Memory B cell (primary cell): ENCODE data around the gene YTHDC2.

Experiments used
- ATAC-seq: fragments of 150-1000 bp; cut with Tn5 transposase; 2 replicates; pipeline ENCODE4 v1.10.0; 2021; ENCODE audit warnings: low read depth, mild to moderate bottlenecking, moderate library complexity
- DNase-seq, 2 donors: peaks; one replicate each; pipeline ENCODE4 v3.0.0; 2022; ENCODE audit warnings: low spot score in 2 of 2
- H3K27ac Mint-ChIP-seq: one replicate; pipeline ENCODE4 v1.8.0; 2022; ENCODE audit warnings: mild to moderate bottlenecking, moderate library complexity, mixed read lengths
- H3K27me3 Mint-ChIP-seq: one replicate; pipeline ENCODE4 v1.8.0; 2022; ENCODE audit warnings: mixed read lengths
- H3K36me3 Mint-ChIP-seq: one replicate; pipeline ENCODE4 v1.8.0; 2022; ENCODE audit warnings: mild to moderate bottlenecking, mixed read lengths
- H3K4me1 Mint-ChIP-seq: one replicate; pipeline ENCODE4 v1.8.0; 2022; ENCODE audit warnings: mixed read lengths
- H3K4me3 Mint-ChIP-seq: one replicate; pipeline ENCODE4 v1.8.0; 2022; ENCODE audit warnings: mild to moderate bottlenecking, moderate library complexity, mixed read lengths
- H3K9me3 Mint-ChIP-seq: one replicate; pipeline ENCODE4 v1.8.0; 2022; ENCODE audit warnings: mixed read lengths

Gene YTHDC2

DNA sequence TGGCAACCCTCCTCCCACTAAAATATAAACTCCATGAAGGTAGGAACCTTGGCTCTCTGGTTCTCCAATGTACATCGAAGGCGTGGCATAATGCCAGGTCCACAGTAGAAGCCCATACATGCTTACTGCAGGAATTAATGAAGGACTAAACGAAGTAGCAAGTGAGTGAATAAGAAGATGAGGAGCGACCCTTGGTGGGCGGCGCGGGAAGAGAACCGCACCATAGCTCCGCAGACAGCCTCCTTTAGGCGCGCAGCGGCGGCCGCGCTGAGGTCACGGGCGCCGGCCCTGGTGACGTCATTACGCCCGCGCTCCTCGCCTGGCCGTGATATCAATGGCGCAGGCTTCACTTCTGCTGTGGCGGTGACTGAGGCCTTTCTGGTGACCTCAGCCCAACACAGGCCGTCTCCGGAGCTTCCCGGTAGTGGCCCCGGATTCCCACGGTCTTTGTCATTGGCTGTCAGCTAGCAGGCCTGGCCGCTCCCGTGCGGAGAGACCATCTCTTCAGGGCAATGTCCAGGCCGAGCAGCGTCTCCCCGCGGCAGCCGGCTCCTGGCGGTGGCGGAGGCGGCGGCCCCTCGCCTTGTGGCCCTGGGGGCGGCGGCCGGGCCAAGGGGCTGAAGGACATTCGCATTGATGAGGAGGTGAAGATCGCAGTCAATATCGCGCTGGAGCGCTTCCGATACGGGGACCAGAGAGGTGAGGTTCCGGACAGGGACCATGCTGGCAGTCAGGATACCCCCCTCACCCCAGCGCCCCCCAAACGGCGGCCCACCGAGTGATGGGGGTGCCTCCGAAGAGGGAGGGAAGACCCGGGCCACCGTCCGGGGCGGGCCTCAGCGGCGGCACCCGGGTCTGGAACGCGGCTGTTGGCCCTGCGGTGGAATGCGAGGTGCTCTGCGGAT lies at the start of gene YTHDC2:
Gene YTHDC2, plus strand, starts transcription at position 311 of the 905 bp plus-strand sequence. Its CDS starts 202 bp downstream, at position 513.
- peak; percentile 95 for ATAC-seq
- peaks cover 7% of the 10 kb centered on the region for H3K36me3 Mint-ChIP-seq

GRCh38 chr5:113474100-113474728 lies 39.3 kb upstream of the YTHDC2 start:
- H3K27me3 Mint-ChIP-seq: peaks cover 16% of the 10 kb centered on the region
- no peaks in the 10 kb centered on the region for H3K36me3 Mint-ChIP-seq
- no peak for ATAC-seq
- no peak overlapping the region for H3K4me3 Mint-ChIP-seq
- no peak overlapping the region for H3K27ac Mint-ChIP-seq
- no peak for DNase-seq
- H3K4me1 Mint-ChIP-seq: no peaks in the 10 kb centered on the region
- H3K9me3 Mint-ChIP-seq: peaks cover 5% of the 10 kb centered on the region

More for the DNA sequence above, at the start of gene YTHDC2:
- H3K4me3 Mint-ChIP-seq: peak within 1 kb of the TSS; percentile 93
- DNase-seq: peak; percentile 83 to 91
- H3K4me1 Mint-ChIP-seq: peaks cover 23% of the 10 kb centered on the region
- peak within 1 kb of the TSS; percentile 95 for H3K27ac Mint-ChIP-seq
- peaks cover 4% of the 10 kb centered on the region for H3K27me3 Mint-ChIP-seq
- H3K9me3 Mint-ChIP-seq: no peaks in the 10 kb centered on the region

DNA sequence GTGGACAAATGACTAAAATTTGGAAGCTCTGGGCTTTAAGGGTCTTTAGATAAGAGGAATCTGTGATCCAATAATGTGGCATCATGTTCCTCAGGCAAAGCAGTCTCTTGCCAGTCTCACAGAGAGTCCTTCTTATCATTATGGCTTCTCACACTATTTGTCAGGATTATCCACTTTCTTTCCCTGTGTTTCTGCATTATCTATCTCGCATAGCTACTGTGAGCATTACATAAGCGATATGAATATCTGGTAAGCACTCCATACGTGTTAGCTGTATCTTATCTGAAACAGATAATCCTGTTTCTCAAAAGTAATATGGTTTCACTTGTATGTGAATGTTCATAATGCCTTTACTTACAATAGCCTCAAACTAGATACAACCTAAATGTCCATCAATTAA lies 34.8 kb upstream of the YTHDC2 start:
- no peak overlapping the region for H3K4me3 Mint-ChIP-seq
- H3K27me3 Mint-ChIP-seq: peaks cover 14% of the 10 kb centered on the region
- no peaks in the 10 kb centered on the region for H3K9me3 Mint-ChIP-seq
- DNase-seq (no peak), ATAC-seq (no peak)
- no peaks in the 10 kb centered on the region for H3K36me3 Mint-ChIP-seq
- H3K27ac Mint-ChIP-seq: no peak overlapping the region
- H3K4me1 Mint-ChIP-seq: no peaks in the 10 kb centered on the region

- H3K27ac Mint-ChIP-seq: no peak overlapping the region
- no peak for DNase-seq
- ATAC-seq: no peak
- H3K27me3 Mint-ChIP-seq: peaks cover 16% of the 10 kb centered on the region
- no peak overlapping the region for H3K4me3 Mint-ChIP-seq
- H3K4me1 Mint-ChIP-seq: no peaks in the 10 kb centered on the region
- H3K9me3 Mint-ChIP-seq: no peaks in the 10 kb centered on the region
- no peaks in the 10 kb centered on the region for H3K36me3 Mint-ChIP-seq
Observed at GRCh38 chr5:113480243-113480642, 33.3 kb upstream of the YTHDC2 start.

DNA sequence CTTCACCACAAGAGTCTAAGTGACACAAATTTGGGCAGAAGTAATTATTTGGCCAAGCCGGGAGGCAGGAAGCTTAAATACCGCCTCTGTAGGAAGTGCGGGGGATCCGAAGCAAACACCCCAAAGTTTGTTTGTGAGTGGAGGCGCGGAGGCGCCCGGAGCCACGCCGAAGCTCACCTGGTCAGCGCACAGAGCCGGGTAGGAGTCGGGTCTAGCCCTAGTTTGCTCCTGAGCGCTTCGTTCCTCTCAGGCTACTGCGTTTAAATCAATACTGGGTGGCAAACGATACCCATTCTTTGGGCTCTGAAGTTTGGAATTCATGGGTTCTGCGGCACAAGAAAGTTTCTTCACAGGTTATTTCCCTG lies 26.1 kb upstream of the YTHDC2 start:
- no peak for DNase-seq
- Mint-ChIP-seq H3K4me3 (peak overlapping the region; percentile 76), H3K27ac (no peak overlapping the region), H3K36me3 (peaks cover 10% of the 10 kb centered on the region), H3K9me3 (peaks cover 14% of the 10 kb centered on the region), H3K27me3 (peaks cover 33% of the 10 kb centered on the region), H3K4me1 (peaks cover 4% of the 10 kb centered on the region)
- peak; percentile 17 for ATAC-seq

DNA sequence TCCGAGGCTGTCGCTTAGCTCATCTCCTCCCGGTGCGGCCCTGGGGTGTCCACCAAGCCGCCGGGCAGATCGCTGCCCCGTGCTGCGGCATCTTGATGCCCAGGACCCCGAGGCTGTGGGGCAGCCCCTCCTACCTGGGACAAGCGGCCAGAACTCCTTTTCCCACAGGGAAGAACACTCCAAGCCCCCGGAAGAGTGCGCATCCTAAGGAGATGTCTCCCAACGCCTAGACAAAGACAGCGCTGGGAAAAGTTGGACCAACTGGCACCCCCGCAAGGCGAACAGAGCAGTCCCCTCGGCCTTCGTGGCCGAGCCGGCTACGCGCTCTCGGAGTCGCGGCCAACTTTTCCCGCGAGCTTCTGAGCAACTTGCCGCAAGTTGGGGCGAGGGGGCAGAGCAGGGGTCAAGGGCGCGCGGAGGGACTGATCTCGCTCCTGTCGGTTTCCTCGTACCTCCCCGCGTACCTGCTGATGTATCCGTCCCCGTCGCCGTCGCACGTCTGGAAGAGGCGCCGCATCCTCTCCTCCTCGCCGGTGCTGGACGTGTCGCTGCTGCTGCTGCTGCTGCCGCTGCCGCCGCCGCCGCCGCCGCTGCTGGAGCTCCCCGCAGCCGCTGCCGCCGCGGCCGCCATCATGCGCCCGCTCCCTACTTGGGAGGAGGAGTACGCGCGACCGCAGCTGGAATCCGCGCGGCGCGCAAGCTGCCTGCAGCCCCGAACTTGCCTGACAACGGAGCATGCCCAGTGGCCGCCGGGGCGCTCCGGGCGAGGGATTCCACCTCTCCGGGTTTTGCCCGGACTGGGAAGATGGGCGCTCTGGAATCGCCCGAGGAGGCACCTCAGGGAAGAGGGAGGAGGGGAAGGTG lies 25.5 kb upstream of the YTHDC2 start, which contains the start of gene MCC:
Gene MCC, minus strand, starts transcription at position 673 of the 864 bp plus-strand sequence.
- H3K4me3 Mint-ChIP-seq: peak within 1 kb of the TSS; percentile 76
- H3K27ac Mint-ChIP-seq: no peak within 1 kb of the TSS
- peaks cover 10% of the 10 kb centered on the region for H3K36me3 Mint-ChIP-seq
- ATAC-seq (peak; percentile 56), DNase-seq (peak in 1 of 2 donors; percentile 21)
- H3K9me3 Mint-ChIP-seq: peaks cover 14% of the 10 kb centered on the region
- H3K27me3 Mint-ChIP-seq: peaks cover 33% of the 10 kb centered on the region
- peaks cover 4% of the 10 kb centered on the region for H3K4me1 Mint-ChIP-seq

DNA sequence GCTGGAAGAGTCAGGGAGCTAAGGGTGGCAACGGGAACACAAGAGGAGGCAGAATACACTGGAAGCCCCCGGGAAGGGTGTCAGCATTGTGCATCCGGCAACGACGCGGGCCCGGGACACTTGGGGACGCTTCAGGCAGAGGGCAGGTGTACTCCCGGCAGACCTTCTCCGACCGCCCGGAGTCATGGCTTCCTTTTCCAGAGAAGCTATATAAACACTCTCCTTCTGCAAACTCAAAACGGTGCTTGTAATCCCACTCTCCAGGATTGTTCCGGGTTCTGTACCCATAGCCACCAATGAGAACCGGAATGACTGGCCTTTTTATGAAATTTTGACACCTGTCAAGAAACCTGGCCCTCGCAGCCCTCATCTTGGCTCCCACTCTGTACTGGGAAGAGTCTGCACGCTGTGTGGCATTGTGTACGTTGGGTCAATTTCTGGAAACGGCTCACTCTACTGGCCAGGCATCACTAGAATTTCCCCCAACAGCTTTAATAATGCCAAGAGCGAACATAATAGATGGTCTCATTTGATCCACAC lies 24.8 kb upstream of the YTHDC2 start:
- Mint-ChIP-seq H3K27me3 (peaks cover 31% of the 10 kb centered on the region), H3K4me1 (peaks cover 4% of the 10 kb centered on the region), H3K9me3 (peaks cover 14% of the 10 kb centered on the region), H3K36me3 (peaks cover 10% of the 10 kb centered on the region), H3K27ac (no peak overlapping the region), H3K4me3 (peak overlapping the region; percentile 76)
- no peak for DNase-seq
- no peak for ATAC-seq

- Mint-ChIP-seq H3K4me3 (no peak overlapping the region), H3K27ac (no peak overlapping the region)
- no peak for DNase-seq
Observed at GRCh38 chr5:113489299-113489698, 24.2 kb upstream of the YTHDC2 start.

GRCh38 chr5:113490317-113490716 lies 23.2 kb upstream of the YTHDC2 start:
- Mint-ChIP-seq H3K4me1 (peaks cover 4% of the 10 kb centered on the region), H3K27ac (no peak overlapping the region), H3K9me3 (peaks cover 14% of the 10 kb centered on the region), H3K27me3 (peaks cover 24% of the 10 kb centered on the region), H3K36me3 (peaks cover 10% of the 10 kb centered on the region), H3K4me3 (no peak overlapping the region)
- no peak for ATAC-seq
- no peak for DNase-seq

More at GRCh38 chr5:113489299-113489698, 24.2 kb upstream of the YTHDC2 start:
- Mint-ChIP-seq H3K9me3 (peaks cover 14% of the 10 kb centered on the region), H3K4me1 (peaks cover 4% of the 10 kb centered on the region), H3K27me3 (peaks cover 28% of the 10 kb centered on the region), H3K36me3 (peaks cover 10% of the 10 kb centered on the region)
- ATAC-seq: no peak

DNA sequence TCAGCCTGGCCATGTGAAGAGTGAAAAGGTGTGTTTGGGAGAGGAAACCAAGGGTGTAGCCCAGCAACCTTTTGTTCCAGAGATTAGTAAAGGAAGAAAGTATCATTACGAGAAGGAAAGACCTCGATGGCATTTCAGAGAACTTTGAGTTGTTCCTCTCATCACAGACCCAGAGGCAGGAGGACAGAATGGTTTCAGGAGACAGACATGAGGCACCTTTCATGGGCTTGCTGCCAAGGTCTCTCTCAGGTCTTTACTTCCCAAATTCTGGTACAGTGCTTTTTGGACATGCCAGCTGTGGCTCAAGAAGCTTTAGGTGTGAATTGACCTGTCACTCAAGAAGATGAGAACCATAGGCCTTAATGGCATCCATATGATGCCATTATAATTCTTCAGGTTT lies 22.5 kb upstream of the YTHDC2 start:
- no peak overlapping the region for H3K27ac Mint-ChIP-seq
- peaks cover 4% of the 10 kb centered on the region for H3K4me1 Mint-ChIP-seq

DNA sequence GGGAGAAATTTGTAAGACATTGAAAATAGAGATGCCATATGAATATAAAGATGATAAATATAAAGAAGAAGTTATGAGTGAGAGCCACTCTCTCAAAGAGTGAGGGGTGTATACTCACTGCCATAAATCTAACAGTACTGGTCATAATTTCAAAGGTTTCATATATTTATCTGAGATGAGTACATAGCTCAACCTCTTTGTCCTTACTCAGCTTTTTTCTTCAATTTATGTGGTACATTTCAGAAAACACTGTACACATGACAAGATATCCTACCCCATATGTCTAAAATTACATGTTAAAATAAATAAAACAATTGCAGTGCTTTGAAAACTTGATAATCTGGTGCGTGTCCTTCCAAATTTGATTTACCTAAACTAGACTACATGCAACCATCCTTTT lies 20.0 kb upstream of the YTHDC2 start:
- ATAC-seq (no peak), DNase-seq (no peak)
- peaks cover 10% of the 10 kb centered on the region for H3K36me3 Mint-ChIP-seq
- H3K4me3 Mint-ChIP-seq: no peak overlapping the region
- peaks cover 3% of the 10 kb centered on the region for H3K4me1 Mint-ChIP-seq
- no peak overlapping the region for H3K27ac Mint-ChIP-seq
- peaks cover 14% of the 10 kb centered on the region for H3K9me3 Mint-ChIP-seq
- peaks cover 23% of the 10 kb centered on the region for H3K27me3 Mint-ChIP-seq

More for the DNA sequence above, 22.5 kb upstream of the YTHDC2 start:
- DNase-seq: no peak
- Mint-ChIP-seq H3K27me3 (peaks cover 24% of the 10 kb centered on the region), H3K36me3 (peaks cover 10% of the 10 kb centered on the region), H3K4me3 (no peak overlapping the region), H3K9me3 (peaks cover 14% of the 10 kb centered on the region)
- ATAC-seq: no peak

GRCh38 chr5:113495422-113495841 lies 18.1 kb upstream of the YTHDC2 start:
- H3K36me3 Mint-ChIP-seq: peaks cover 5% of the 10 kb centered on the region
- H3K4me1 Mint-ChIP-seq: no peaks in the 10 kb centered on the region
- H3K27me3 Mint-ChIP-seq: peaks cover 11% of the 10 kb centered on the region
- H3K4me3 Mint-ChIP-seq: no peak overlapping the region
- no peak overlapping the region for H3K27ac Mint-ChIP-seq
- no peak for ATAC-seq
- no peak for DNase-seq
- peaks cover 12% of the 10 kb centered on the region for H3K9me3 Mint-ChIP-seq

DNA sequence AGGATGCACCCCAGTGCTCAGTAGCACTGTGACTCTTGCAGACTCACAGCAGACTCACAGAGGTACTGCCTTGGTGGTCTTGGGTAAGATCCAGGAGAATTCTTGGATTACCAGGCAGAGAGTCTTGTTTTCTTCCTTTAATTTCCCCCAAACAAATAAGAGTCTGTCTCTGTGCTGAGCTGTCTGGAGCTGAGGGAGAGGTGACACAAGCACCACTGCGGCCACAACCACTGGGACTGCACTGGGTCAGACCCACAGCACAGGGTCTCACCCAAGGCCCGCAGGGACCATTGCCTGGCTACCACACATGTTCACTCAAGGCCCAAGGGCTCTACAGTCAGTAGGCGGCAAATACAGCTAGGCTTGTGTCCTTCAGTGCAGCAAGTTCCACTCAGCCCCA lies 11.4 kb upstream of the YTHDC2 start:
- no peaks in the 10 kb centered on the region for H3K4me1 Mint-ChIP-seq
- no peak overlapping the region for H3K27ac Mint-ChIP-seq
- H3K9me3 Mint-ChIP-seq: peaks cover 6% of the 10 kb centered on the region
- no peak for ATAC-seq
- no peak overlapping the region for H3K4me3 Mint-ChIP-seq
- peaks cover 1% of the 10 kb centered on the region for H3K36me3 Mint-ChIP-seq
- DNase-seq: no peak
- peaks cover 12% of the 10 kb centered on the region for H3K27me3 Mint-ChIP-seq
